Measurements from ENCODE around the gene CKAP5. TPM values are rescaled to one million over a fixed set of nuclear protein-coding genes. Genes with fewer than 3 reads are reported as not detected.

Gene CKAP5
- total RNA-seq, 1 experiment from 2014 or later, result 221 TPM

DNA sequence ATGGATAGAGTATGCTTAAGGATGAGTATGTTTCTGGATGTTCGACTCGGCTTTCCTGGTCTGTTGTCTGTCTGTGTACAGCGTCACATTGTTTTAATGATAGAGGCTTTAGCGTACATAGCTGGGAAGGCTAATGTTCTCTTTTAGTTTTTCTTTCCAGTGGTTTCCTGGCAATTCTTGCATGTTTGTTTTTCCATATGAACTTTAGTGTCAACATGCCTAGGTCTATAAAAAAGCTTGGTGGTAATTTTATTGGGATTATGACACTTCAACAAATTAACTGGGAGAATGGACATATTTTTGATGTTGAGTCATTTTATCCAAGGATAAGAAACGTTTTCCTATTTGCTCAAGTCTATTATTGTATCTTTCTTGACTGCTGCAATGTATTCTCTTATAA is 109.5 kb downstream of the CKAP5 start:
- no TSS peak for BruUV-seq (replicated peaks)
- POLR2A ChIA-PET, result interaction anchor here (0.7 kb wide), 1 partner anchor 812 kb away, joined by 4 read pairs; no protein-coding TSS in a partner anchor

GRCh38 chr11:46736146-46736545 is 109.9 kb downstream of the CKAP5 start:
- H3K4me1 Mint-ChIP-seq (ENCODE audit: low read depth, unreplicated experiment), result no peaks in the 10 kb centered on the region
- TF ChIP-seq, protein P1, sequence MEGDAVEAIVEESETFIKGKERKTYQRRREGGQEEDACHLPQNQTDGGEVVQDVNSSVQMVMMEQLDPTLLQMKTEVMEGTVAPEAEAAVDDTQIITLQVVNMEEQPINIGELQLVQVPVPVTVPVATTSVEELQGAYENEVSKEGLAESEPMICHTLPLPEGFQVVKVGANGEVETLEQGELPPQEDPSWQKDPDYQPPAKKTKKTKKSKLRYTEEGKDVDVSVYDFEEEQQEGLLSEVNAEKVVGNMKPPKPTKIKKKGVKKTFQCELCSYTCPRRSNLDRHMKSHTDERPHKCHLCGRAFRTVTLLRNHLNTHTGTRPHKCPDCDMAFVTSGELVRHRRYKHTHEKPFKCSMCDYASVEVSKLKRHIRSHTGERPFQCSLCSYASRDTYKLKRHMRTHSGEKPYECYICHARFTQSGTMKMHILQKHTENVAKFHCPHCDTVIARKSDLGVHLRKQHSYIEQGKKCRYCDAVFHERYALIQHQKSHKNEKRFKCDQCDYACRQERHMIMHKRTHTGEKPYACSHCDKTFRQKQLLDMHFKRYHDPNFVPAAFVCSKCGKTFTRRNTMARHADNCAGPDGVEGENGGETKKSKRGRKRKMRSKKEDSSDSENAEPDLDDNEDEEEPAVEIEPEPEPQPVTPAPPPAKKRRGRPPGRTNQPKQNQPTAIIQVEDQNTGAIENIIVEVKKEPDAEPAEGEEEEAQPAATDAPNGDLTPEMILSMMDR (IDR thresholded peaks at IDR 0.05; ENCODE audit: insufficient read depth in 1 of 2, low read depth in 1 of 2, low read length in 1 of 2, severe bottlenecking in 1 of 2, unreplicated experiment in 1 of 2), result no peak
- Histone ChIP-seq H3K4me1 (no peaks in the 10 kb centered on the region), H3K4me3 (ENCODE audit: low read depth, low read length) (no peak overlapping the region), H3K27me3 (replicated peaks; ENCODE audit: control insufficient read depth, insufficient read depth, low read length) (no peaks in the 10 kb centered on the region), H3K9me3 (no peaks in the 10 kb centered on the region), H3K36me3 (ENCODE audit: control insufficient read depth, insufficient read depth, low read length) (peaks cover 1% of the 10 kb centered on the region)
- peaks cover 54% of the 10 kb centered on the region for H3K36me3 Mint-ChIP-seq (ENCODE audit: insufficient read depth, unreplicated experiment)
- intact Hi-C loops (cut with micrococcal nuclease; ENCODE audit: unreplicated experiment), result no loop called here
- CTCF ChIA-PET, result no interaction called here
- BruUV-seq (replicated peaks), result no TSS peak
- DNase-seq, result no peak
- POLR2A ChIA-PET, result no interaction called here
- H3K4me3 Mint-ChIP-seq (ENCODE audit: unreplicated experiment), result no peak overlapping the region
- H3K27me3 Mint-ChIP-seq (ENCODE audit: insufficient read depth, unreplicated experiment), result no peaks in the 10 kb centered on the region
- H3K9me3 Mint-ChIP-seq (ENCODE audit: unreplicated experiment), result no peaks in the 10 kb centered on the region
- no peak overlapping the region for H3K27ac Mint-ChIP-seq (ENCODE audit: unreplicated experiment)

More for the DNA sequence above, 109.5 kb downstream of the CKAP5 start:
- no peaks in the 10 kb centered on the region for H3K27me3 ChIP-seq (replicated peaks; ENCODE audit: control insufficient read depth, insufficient read depth, low read length)
- no peaks in the 10 kb centered on the region for H3K9me3 ChIP-seq
- no peak overlapping the region for H3K4me3 Mint-ChIP-seq (ENCODE audit: unreplicated experiment)
- no peak for DNase-seq
- H3K36me3 ChIP-seq (ENCODE audit: control insufficient read depth, insufficient read depth, low read length), result peaks cover 1% of the 10 kb centered on the region
- no peaks in the 10 kb centered on the region for H3K4me1 Mint-ChIP-seq (ENCODE audit: low read depth, unreplicated experiment)
- H3K36me3 Mint-ChIP-seq (ENCODE audit: insufficient read depth, unreplicated experiment), result peaks cover 59% of the 10 kb centered on the region
- CTCF ChIA-PET, result no interaction called here
- intact Hi-C loops (cut with micrococcal nuclease; ENCODE audit: unreplicated experiment), result no loop called here
- H3K4me1 ChIP-seq, result no peaks in the 10 kb centered on the region
- no peaks in the 10 kb centered on the region for H3K27me3 Mint-ChIP-seq (ENCODE audit: insufficient read depth, unreplicated experiment)
- H3K4me3 ChIP-seq (ENCODE audit: low read depth, low read length), result no peak overlapping the region
- no peak overlapping the region for H3K27ac Mint-ChIP-seq (ENCODE audit: unreplicated experiment)
- no peaks in the 10 kb centered on the region for H3K9me3 Mint-ChIP-seq (ENCODE audit: unreplicated experiment)
- TF ChIP-seq, protein P1 (IDR thresholded peaks at IDR 0.05; ENCODE audit: insufficient read depth in 1 of 2, low read depth in 1 of 2, low read length in 1 of 2, severe bottlenecking in 1 of 2, unreplicated experiment in 1 of 2), result no peak

DNA sequence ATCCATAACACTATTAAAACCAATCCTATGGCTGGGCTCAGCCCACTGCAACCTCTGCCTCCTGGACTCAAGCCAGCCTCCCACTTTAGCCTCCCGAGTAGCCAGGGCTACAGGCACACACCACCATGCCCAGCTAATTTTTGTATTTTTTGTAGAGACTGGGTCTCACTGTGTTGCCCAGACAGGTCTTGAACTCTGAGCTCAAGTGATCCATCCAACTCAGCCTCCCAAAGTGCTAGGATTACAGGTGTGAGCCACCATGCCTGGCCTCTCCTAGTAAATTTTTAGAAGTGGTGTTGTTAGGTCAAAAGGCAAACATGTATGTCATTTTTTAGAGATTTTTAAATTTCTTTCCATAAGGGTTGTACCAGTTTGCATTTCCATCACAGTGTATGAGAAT is 112.8 kb downstream of the CKAP5 start:
- Mint-ChIP-seq H3K27ac (ENCODE audit: unreplicated experiment) (no peak overlapping the region), H3K4me1 (ENCODE audit: low read depth, unreplicated experiment) (no peaks in the 10 kb centered on the region), H3K9me3 (ENCODE audit: unreplicated experiment) (no peaks in the 10 kb centered on the region), H3K4me3 (ENCODE audit: unreplicated experiment) (no peak overlapping the region), H3K27me3 (ENCODE audit: insufficient read depth, unreplicated experiment) (no peaks in the 10 kb centered on the region), H3K36me3 (ENCODE audit: insufficient read depth, unreplicated experiment) (peaks cover 30% of the 10 kb centered on the region)
- H3K4me1 ChIP-seq, result no peaks in the 10 kb centered on the region
- H3K4me3 ChIP-seq (ENCODE audit: low read depth, low read length), result no peak overlapping the region
- BruUV-seq (replicated peaks), result no TSS peak
- H3K27me3 ChIP-seq (replicated peaks; ENCODE audit: control insufficient read depth, insufficient read depth, low read length), result no peaks in the 10 kb centered on the region
- DNase-seq, result no peak
- no peaks in the 10 kb centered on the region for H3K9me3 ChIP-seq
- intact Hi-C loops (cut with micrococcal nuclease; ENCODE audit: unreplicated experiment), result no loop called here
- peaks cover 4% of the 10 kb centered on the region for H3K36me3 ChIP-seq (ENCODE audit: control insufficient read depth, insufficient read depth, low read length)
- TF ChIP-seq, protein P1 (IDR thresholded peaks at IDR 0.05; ENCODE audit: insufficient read depth in 1 of 2, low read depth in 1 of 2, low read length in 1 of 2, severe bottlenecking in 1 of 2, unreplicated experiment in 1 of 2), result no peak
- POLR2A ChIA-PET, result no interaction called here
- CTCF ChIA-PET, result no interaction called here

Data from Caco-2 (cell line).